Measurements from ENCODE around the gene GTPBP6.
A peak's percentile ranks its signal among the peaks of the same experiment; 100 is the strongest.
"Not testable (repeated sequence)": the region's sequence is repeated elsewhere in the genome, so short reads cannot be mapped to it uniquely, and the experiment has no call there.

The GTPBP6 gene

DNA sequence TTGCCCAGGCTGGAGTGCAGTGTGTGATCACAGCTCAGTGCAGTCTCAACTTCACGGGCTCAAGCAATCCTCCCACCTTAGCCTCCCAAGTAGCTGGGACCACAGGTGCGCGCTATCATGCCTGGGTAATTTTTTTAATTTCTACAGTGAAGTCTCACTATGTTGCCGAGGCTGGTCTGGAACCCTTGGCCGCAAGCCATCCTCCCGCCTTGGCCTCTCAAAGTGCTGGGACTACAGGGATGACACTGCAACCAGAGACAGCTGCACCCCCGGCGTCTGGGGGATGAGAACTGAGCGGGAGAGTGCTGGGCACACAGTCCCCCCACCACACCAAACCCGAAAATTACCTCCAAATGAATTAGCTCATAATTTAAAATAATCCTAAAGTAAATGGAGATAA, 33.1 kb upstream of the GTPBP6 start:
- no peak for DNase-seq (ENCODE audit: low read depth)

DNA sequence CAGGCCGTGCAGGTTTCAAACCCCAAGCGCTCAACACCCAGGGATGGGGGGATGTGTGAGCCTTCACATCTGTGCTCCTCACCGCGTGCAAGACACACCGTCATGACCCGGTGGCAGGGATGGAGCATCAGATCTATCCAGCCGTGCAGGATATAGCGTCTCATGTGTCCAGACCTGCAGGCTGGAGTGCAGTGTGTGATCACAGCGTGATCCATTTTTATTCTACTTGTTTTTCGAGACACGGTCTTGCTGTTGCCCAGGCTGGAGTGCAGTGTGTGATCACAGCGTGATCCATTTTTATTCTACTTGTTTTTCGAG, 32.7 kb upstream of the GTPBP6 start:
- not testable (repeated sequence) for DNase-seq (ENCODE audit: low read depth)

DNA sequence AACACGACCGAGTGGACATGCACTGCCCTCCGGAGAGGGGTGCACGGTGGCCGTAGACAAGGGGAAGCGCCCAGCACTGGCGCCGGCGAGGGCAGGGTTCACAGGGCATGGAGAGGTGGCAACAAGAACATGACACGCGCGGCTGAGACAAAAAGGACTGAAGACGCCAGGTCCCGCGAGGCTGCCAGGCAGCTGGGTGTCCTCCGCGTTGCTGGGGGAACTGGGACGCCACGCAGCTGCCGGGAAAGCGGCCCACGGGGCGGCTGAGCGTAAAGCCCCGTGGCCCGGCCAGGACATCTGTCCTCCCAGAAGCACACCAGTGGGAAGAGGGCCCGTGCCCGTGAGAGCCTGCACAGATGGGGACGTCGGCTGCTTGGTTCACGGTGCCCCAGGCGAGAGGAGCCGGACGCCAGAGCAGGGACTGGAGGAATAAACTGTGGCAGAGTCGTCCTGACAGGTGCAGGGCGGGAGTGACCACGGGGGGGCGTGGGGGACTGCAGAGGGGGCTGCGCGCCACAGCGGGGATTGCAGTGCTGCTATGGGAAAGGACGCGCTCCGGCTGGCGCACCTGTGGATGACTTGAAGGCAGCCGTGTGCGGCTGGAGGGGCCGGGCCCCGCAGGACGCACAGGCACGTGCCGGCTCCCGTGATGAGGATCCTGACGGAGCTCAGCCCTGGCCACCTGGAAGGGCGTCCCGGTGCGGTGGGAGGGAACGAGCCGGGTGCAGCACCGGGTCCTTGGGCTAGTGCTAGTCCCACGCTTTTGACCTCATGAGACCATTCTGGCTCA, 32.1 kb upstream of the GTPBP6 start:
- DNase-seq (ENCODE audit: low read depth): no peak

DNA sequence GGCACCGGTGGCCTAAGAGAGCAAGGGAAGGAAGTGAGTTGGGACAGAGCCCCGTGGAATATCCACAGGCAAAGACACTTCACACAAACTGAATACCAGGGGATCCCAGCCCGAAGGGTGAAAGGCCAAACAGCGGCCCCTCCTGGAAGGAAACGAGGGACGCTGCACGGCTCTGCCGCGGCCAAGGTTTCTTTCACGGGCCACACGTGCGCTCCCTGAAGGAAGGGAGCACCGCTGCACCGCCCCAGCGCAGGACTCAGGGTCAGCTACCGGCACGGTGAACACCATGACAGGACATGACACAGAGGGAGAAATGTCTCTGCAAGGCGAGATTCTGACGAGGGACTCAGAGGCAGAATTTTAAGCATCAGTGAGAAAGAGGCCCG, 31.5 kb upstream of the GTPBP6 start:
- no peak for DNase-seq (ENCODE audit: low read depth)

DNA sequence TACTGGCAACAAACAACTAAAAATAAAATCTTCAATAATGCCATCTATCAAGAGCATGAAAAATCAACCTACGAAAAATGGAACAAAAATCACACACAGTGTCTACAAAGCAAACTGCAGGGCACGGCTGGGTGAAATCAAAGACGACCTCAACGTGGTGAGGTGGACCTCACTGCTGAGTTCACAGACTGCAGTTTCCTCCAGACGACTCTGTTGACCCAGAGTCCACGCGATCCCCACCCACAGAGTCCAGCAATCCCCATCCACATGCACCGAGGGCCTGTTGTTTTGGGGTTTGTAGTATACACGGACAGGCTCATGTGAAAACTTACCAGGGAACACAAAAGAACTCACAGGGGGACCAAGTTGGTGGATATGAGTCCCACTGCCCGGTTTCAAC, 31.1 kb upstream of the GTPBP6 start:
- DNase-seq (ENCODE audit: low read depth): no peak

DNA sequence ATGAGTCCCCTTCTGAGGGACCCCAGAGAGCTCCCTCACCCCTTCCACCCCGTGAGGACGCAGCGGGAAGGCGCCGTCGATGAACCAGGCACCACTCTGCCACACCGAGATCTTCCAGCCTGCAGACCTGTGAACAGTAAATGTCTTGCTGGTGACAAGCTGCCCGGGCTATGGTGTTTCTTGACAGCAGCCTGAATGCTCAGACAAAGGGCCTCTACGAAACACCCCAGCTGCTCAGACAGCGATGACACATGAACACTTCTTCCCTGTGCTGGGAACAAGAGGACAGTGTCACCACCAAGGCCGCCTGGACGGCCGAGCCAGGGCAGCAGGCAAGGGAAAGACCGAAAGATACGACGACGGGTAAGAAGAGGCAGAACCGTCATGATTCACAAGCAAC, 30.6 kb upstream of the GTPBP6 start:
- DNase-seq (ENCODE audit: low read depth): no peak

DNA sequence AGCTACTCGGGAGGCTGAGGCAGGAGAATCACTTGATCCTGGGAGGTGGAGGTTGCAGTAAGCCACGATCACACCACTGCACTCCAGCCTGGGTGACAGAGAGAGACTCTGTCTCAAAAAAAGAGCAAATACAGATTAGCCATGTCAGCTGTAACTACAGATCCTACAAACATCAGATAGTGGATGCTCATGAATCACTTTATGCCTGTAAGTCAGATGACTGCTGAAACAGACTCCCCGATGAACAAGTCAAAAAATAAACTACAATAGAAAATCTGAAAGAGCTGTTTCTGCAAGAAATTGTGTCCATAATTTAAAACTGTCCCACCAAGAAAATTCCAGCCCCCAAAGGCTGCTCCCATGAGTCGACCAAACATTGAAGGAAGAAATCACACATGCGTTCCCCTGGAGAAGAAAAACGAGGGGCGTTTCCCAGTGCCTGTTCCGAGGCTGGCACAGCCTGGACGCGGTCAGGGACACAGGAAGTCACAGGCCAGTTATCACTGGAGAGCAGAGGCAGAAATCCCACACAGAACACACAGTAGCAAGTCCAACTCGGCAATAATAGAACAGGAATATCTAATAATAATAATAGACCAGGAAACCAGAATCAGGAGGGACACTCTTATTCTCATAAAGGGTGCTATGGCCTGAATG, 30.0 kb upstream of the GTPBP6 start:
- DNase-seq (ENCODE audit: low read depth): peak; percentile 37

DNA sequence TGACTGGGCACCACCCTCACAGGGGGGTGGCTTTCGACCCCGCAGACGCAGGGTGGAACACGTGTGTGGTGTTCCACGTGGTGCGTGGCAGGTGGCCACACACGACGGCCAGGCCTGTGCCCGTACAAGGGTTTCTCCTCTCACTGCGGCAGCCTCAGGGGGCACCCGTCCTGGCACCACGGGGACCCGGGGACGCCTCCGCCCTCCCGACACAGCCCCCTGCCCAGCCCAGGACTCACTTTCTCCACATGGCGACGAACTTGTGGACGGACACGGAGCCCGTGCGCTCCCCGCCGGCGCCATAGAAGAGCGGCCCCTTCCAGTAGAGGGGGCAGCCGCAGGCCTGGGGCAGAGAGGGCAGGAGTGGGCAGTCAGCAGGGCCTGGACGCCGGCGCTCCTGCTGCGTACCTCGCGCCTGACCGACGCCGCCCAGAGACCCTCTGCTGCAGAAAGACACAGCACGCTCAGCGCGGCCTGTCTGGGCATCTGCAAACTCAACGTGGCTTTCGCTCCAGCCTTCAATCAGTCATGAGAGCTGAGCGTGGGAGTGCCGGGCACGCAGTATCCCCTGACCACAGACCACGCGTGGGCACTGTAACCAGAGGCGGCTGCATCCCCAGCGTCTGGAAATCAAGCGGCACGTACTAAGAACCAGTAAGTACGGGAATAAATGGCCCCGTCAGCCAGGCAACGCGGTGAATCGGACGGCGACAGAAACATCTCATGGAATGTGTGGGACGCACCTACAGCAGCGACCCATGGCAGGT, 28.9 kb upstream of the GTPBP6 start:
- DNase-seq (ENCODE audit: low read depth): no peak

DNA sequence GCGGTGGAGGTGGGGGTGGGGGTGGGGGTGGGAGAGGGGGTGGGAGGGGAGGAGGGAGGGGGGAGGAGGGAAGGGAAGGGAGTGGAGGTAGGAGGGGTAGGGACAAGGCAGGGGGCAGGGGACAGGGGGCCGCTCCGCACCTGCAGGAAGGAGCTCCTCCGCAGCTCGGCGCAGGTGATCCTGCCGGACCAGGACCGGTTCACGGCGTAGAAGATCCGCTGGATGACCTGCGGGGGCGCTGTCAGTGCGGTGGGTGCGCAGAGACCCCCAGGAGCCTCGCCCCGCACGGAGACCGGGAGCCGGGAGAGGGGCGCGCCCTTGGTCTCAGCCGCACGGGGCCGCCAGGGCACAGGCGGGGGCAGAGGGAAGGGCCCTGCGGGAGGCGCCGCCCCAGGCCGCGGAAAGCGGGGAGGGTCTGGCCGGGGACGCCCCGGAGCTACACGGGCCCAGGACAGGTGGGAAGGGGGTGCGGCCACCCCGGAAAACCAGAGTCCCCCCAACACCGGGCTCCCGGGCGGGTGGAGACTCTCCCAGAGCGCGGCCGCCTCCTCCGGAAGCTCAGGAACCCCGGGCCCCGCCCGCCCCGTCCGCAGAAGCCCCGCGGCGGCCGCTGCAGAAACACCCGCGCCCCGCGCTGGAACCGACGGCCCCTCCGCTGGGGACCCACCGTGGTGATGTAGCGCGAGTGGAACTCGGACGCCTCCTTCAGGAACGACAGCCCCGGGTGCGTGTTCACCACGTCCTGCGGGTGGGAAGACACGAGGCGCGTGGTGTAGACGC, 27.6 kb upstream of the GTPBP6 start:
- no peak for DNase-seq (ENCODE audit: low read depth)

DNA sequence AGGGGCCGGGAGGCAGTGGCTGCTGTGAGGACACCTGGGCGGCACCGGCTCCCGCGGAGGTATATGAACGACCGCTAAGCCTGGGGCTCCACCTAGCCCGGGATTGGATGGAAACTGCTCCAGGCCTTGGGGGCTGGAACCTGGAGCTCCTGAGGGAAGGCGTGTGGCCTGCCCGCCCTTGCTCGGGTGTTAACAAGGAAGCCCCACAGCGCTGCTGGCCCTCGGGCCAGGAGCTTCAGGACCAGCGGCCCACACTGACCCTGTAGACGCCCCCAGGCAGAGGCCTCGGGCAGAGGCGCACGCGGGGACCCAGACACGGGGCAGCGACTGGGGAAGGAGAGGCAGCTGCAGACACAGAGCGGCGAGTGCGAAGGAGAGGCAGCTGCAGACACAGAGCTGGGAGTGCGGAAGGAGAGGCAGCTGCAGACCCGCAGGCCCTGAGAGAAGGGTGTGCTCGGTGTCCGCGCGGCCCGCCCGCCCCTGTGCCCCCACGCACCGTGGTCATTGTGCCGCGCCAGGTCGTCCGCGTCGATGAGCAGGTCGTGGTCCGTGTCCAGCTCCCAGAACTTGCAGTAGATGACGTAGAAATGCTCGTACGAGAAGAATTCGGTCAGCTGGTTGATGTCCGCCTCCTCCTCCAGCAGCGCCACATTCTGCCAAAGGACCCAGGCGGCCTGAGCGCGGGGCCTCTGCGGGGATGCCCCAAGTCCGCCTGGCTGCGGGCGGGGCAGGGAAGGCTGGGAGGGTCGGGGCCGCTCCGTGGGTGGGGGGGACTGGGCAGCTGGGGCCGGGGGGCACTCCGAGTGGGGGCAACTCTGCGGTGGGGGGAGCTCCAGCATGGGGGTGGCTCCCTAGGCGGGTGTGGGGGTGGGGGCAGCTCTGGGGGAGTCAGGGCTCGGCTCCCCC, 26.7 kb upstream of the GTPBP6 start:
- no peak for DNase-seq (ENCODE audit: low read depth)

DNA sequence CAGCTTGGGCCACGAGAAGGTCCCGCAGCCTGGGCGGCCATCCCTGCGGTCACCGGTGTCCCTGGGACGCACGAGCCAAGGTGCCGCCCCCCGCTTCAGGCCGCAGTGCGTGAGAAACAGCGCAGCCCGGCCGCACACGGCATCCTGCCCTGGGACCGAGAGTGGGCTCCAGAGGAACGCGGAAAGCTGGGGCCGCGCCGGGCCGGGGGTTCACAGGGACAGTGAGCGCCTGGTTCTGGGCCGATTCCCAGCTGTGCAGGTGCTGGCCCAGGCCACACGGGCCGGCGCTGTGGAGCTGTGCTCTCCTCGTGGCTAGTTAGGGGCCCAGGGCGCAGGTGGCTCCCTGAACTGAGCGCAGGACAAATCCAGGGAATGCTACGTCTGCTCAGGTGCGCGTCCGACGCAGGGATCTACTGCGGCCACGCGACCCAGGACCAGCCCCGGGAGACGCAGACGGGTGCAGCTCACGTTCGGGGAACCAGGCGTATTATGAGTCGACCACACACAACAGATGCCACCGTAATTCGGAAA, 25.8 kb upstream of the GTPBP6 start:
- no peak for DNase-seq (ENCODE audit: low read depth)

DNA sequence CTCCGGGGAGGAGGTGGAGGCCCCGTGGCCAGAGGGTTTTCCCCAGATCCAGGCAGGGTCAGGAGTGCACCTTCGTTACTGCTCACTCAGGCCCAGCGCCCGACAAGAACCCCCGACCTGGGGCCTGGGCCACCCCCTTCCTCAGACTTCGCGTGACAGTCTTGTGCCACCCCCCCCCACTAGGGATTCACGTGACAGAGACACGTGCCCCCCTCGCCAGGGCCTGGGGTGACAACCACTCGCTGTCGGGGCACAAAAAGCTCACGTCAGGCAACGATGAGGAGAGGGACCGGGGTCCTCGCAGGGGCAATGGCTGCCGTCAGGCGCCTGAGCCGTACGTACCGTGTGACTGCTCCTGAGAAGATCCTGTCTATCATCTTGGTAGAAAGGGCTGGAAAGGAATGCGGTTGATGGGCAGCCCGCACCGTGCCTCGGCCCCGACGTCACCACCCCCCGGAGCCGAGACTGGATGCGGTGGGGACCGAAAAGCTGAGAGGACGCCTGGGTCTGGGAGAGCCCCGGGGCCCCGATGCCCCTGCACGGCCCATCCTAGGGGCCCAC, 23.0 kb upstream of the GTPBP6 start:
- no peak for DNase-seq (ENCODE audit: low read depth)

DNA sequence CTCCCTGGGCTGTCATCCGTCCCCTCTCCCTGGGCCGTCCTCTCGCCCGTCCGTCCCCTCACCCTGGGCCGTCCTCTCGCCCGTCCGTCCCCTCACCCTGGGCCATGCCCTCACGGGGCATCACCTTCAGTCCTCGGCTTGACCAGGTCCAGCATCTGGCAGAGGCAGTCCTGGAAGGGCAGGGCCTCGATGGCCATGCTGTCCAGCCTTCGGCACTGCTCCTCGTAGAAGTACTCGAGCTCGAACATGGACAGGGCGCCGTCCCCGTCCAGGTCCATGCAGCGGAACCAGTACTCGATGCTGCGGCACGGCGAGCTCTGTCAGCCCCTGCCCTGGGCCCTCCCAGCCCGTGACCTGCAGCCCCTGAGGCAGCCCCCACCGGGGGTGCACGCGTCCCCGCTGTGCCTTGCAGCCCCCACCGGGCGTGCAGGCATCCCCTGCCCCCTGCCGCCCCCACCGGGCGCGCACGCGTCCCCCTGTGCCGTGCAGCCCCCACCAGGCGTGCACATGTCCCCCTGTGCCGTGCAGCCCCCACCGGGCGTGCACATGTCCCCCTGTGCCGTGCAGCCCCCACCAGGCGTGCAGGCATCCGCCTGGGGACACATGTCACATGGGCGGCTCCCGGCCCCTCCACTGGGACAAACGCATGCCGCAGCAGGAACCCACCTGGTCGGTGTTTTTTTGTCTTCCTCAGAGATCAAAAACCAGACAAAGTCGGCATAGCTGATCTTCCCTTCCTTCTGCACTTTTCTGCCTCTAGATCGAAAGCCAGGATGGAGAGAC, 22.2 kb upstream of the GTPBP6 start:
- DNase-seq (ENCODE audit: low read depth): no peak

DNA sequence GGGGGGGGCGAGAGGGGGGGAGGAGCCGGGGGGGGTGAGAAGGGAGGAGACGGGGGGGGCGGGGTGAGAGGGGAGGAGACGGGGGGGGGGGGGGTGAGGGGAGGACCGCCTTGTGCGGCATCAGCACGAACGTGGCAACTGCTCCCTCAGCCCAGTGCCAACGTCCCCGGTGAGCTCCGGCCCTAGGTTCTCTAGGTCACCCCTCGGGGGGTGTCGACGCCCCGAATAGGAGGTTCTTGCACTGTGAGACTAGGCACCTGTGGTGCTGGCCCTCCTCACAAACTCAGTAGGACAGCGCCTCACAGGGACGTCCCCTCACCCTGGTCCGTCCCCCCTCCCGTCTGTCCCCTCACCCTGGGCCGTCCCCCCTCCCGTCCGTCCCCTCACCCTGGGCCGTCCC, 21.5 kb upstream of the GTPBP6 start:
- no peak for DNase-seq (ENCODE audit: low read depth)

DNA sequence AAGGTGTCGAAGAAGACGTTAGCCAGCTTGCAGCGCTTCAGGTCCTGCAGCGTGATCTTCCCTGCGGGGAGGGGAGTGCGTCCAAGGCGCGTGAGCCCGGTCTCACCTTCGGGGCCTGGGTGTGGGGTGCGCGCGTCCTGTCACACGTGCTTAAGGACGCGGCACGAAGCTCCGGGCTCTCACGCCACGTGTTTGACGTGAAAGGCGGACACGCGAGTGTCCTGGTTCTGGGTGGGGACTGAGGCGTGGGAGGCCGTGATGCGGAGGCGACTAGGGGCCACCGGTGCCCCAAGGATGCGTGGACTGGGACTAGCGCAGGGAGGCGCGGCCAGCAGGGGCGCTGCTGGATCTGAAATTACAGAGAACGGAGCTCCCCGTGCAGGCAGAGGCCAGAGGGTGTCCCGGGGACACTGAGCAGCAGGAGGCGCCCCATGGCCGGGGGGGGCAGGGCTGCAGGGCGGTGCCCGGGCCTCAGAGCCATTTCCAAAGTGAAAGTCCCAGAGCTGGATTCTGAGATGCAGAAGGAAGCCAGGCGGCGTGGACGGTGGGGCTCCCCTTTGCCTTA, 20.3 kb upstream of the GTPBP6 start:
- no peak for DNase-seq (ENCODE audit: low read depth)

DNA sequence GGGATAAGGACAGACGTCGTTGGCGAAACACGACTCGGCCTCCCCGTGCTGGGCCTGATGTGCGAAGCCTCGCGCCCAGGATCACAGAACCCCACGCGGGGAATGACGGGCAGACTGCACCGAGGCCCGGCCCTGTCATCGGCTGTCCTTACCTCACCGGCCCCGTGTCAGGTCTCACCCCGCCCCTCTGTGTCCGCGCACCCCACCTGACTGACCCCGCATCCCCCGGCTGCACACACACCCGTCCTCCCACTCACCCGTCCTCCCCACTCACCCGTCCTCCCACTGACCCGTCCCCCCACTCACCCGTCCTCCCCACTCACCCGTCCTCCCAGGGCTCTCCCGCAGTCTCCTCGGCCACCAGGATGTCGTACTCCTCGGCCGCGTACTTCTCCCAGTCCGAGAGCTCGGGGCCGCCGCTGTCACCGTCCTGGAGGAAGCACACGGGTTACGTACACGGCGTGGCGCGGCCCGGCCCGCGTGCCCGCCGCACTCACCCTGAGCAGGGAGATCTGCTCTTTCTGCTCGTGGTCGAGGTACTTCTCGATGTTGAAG, 19.8 kb upstream of the GTPBP6 start:
- DNase-seq (ENCODE audit: low read depth): no peak

DNA sequence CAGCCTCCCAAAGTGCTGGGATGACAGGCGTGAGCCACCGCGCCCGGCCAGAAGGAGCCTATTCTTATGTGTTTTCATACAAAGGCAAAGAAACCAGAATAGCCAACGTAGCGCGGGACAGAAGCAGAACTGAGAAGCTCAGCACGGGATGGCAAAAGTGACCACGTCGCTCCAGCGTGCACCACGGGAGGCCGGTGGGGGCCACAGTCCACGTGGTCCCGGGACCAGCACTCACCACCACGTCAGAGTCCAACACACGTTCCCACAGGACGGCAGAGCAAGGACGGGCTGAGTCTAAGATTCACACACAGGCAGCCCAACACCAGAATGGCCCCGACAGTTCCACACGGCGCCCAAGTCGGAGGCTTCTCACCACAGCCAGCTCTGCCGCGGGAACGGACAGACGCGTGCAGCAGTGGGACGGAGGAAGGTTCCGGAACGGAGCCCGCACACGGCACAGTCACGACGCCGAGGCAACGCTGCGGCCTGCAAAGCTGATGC, 18.8 kb upstream of the GTPBP6 start:
- no peak for DNase-seq (ENCODE audit: low read depth)

DNA sequence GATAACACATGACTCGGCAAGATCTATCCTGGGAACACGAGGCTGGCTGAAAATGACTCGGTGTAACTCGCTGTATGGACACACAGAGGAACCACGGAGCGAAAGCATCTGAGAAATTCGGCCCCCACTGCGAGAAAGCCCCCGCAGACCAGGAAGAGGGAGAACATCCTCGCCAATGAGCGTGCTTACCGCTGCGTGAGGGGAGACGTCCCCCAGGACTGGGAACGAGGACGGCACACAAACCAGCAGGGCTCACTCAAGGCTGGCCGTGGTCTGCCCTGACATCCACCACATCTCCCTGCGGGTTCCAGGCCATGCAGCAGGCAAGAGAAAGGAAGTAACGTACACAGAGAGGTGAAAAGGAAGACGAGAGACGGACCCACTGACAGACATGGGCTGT, 17.6 kb upstream of the GTPBP6 start:
- DNase-seq (ENCODE audit: low read depth): no peak

DNA sequence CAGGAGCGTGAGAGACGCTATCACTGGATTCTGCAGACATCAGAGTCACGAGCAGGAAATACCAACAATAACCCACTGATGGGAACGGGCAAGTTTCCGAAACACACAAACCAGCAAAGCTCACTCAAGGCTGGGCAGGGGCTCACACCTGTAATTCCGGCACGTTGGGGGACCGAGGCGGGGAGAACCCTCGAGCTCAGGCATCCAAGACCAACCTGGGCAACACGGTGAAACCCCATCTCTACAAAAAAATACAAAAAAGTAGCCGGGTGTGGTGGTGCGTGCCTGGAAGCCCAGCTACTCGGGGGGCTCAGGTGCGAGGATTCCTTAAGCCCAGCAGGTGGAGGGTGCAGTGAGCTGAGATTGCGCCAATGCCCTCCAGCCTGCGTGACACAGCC, 17.2 kb upstream of the GTPBP6 start:
- DNase-seq (ENCODE audit: low read depth): no peak

Data from amniotic epithelial cell (primary cell).